ENCODE measurements around the gene SETD2. TPM values are rescaled to one million over a fixed set of nuclear protein-coding genes. Genes with fewer than 3 reads are reported as not detected.
"Not testable (repeated sequence)": the region's sequence is repeated elsewhere in the genome, so short reads cannot be mapped to it uniquely, and the experiment has no call there.

Gene SETD2, protein sequence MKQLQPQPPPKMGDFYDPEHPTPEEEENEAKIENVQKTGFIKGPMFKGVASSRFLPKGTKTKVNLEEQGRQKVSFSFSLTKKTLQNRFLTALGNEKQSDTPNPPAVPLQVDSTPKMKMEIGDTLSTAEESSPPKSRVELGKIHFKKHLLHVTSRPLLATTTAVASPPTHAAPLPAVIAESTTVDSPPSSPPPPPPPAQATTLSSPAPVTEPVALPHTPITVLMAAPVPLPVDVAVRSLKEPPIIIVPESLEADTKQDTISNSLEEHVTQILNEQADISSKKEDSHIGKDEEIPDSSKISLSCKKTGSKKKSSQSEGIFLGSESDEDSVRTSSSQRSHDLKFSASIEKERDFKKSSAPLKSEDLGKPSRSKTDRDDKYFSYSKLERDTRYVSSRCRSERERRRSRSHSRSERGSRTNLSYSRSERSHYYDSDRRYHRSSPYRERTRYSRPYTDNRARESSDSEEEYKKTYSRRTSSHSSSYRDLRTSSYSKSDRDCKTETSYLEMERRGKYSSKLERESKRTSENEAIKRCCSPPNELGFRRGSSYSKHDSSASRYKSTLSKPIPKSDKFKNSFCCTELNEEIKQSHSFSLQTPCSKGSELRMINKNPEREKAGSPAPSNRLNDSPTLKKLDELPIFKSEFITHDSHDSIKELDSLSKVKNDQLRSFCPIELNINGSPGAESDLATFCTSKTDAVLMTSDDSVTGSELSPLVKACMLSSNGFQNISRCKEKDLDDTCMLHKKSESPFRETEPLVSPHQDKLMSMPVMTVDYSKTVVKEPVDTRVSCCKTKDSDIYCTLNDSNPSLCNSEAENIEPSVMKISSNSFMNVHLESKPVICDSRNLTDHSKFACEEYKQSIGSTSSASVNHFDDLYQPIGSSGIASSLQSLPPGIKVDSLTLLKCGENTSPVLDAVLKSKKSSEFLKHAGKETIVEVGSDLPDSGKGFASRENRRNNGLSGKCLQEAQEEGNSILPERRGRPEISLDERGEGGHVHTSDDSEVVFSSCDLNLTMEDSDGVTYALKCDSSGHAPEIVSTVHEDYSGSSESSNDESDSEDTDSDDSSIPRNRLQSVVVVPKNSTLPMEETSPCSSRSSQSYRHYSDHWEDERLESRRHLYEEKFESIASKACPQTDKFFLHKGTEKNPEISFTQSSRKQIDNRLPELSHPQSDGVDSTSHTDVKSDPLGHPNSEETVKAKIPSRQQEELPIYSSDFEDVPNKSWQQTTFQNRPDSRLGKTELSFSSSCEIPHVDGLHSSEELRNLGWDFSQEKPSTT (N-terminal part only)
- total RNA-seq (2014; rRNA removed; shearing (Covaris generic)), result 15.4 and 23.1 TPM in 2 replicates

DNA sequence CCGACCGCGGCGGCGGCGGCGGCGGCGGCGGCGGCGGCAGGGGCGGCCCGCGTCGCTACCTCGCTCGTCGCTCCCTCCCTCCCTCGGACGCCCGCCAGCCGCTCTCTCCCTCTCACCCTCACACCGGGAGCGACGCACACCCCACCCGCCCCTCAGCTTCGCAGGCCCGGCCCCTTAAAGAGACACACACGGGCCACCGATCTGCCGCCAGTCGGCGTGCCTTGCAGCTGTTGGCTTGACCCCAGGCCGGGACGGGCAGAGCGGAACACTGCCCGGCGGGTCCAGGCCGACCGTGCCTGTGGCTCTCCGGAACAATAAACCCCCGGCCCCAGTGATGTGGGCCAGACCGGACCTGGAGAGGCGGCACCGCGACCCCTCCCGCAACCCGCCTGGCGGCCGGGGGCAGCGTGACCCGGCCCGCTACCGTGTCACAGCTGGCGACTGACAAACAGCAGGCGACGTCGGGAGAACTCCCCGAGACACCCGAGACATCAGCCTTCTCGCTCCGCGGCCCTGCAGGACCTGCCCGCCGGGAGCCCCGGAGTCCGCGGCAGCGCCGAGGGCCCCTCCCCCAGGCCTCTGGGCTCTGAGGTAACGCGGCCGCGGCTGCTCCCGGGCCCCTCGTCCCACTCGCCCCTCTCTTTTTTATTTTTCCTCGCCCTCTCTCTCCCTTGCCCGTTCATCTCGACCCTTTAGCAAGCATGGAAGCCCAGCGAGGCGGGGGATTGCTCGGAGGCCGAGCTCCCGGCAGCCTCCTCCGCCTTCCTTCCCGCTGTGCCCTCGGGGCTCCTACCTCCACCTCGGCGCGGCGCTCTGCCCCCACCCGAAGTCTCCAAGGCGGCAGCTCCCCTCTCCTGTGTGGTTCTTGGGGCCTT is at the start of gene SETD2:
TSS of gene SETD2 (minus strand) at position 107 of the 875 bp plus-strand sequence. CDS start 189 bp downstream, outside the sequence.
- Histone ChIP-seq H3K27me3 (ENCODE audit: control insufficient read depth, insufficient read depth, low read length) (no peaks in the 10 kb centered on the region), H3K4me3 (ENCODE audit: insufficient read depth, low read depth, low read length) (peak within 1 kb of the TSS; percentile 95), H3K36me3 (replicated peaks; ENCODE audit: control insufficient read depth, insufficient read depth, low read length) (no peaks in the 10 kb centered on the region; the same call in 1 of the 2 replicates)
- DNase-seq, result peak; percentile 95

DNA sequence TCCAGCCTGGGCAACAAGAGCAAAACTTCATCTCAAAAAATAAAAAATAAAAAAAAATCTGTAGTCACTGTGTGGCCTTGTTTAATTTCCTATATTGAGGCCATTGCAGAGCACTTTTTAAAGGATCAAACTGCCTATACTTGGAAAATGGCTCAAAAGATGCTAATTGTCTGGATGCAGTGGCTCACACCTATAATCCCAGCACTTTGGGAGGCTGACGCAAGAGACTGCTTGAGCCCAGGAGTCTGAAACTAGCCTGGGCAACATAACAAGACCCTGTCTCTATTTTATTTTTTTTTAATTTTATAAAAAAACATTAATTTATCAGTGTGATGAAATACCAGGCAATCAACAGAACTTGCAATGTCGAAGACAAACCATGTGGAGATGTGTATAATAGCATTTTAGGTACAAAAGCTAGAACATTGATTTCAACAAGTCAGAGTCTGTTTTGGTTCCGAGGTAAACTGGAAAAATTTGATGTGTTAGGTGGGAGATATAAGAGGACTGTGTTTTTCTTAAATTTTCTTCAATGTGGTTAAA is 47.0 kb upstream of the SETD2 start:
- Histone ChIP-seq H3K4me3 (ENCODE audit: insufficient read depth, low read depth, low read length) (no peak overlapping the region), H3K36me3 (replicated peaks; ENCODE audit: control insufficient read depth, insufficient read depth, low read length) (no peaks in the 10 kb centered on the region), H3K27me3 (ENCODE audit: control insufficient read depth, insufficient read depth, low read length) (no peaks in the 10 kb centered on the region)
- DNase-seq, result no peak

DNA sequence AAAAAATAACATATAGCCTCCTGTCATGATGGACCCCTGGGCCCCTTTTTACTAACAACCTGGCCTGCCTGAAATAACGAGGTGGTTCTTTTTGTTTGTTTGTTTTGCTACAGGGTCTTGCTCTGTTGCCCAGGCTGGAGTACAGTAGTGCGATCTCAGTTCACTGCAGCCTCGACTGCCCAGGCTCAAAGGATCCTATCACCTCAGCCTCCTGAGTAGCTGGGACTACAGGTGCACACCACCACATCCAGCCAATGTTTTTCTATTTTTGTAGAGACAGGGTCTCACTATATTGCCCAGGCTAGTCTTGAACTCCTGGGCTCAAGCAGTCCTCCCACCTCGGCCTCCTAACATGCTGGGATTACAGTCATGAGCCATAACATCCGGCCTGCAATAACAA is 42.1 kb upstream of the SETD2 start:
- not testable (repeated sequence) for H3K36me3 ChIP-seq (replicated peaks; ENCODE audit: control insufficient read depth, insufficient read depth, low read length); DNase-seq; H3K4me3 ChIP-seq (ENCODE audit: insufficient read depth, low read depth, low read length); H3K27me3 ChIP-seq (ENCODE audit: control insufficient read depth, insufficient read depth, low read length)

DNA sequence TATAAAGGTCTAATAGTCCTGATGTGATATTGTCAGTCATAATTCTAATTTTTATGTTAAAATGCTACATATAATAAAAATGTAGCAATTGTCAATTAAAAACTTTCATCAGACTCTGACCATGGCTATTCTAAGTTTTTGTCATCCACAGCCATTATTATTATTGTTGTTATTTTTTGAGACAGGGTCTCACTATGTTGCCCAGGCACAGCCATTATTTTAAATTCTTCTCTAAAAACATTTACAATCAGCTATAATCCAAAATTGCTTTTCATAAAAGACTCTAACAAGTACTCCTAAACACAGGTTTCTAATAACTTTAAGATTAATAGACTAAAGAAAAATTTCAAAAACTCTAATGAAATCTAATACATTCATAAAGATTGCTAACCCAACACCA is 41.0 kb upstream of the SETD2 start:
- H3K4me3 ChIP-seq (ENCODE audit: insufficient read depth, low read depth, low read length), result no peak overlapping the region
- no peaks in the 10 kb centered on the region for H3K27me3 ChIP-seq (ENCODE audit: control insufficient read depth, insufficient read depth, low read length)
- no peak for DNase-seq
- H3K36me3 ChIP-seq (replicated peaks; ENCODE audit: control insufficient read depth, insufficient read depth, low read length), result no peaks in the 10 kb centered on the region

DNA sequence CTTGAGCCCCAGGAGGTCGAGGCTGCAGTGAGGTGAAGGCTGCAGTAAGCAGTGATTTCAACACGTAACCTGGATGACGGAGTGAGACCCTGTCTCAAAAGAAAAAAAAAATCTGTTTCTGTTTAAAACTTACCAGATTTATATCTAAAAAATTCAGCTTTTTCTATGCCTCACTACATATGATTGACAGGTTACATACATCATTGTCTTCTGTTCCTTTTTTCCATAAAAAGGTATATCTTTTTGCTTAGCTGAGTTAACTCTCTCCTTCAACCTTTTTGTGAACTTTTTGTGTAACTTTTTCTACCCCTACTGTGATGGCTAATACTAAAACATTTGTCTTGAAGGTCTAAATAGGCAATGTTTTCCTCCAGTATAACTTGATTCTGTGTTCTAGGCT is 38.6 kb upstream of the SETD2 start:
- Histone ChIP-seq H3K4me3 (ENCODE audit: insufficient read depth, low read depth, low read length) (no peak overlapping the region), H3K27me3 (ENCODE audit: control insufficient read depth, insufficient read depth, low read length) (no peaks in the 10 kb centered on the region), H3K36me3 (replicated peaks; ENCODE audit: control insufficient read depth, insufficient read depth, low read length) (no peaks in the 10 kb centered on the region)
- DNase-seq, result no peak

DNA sequence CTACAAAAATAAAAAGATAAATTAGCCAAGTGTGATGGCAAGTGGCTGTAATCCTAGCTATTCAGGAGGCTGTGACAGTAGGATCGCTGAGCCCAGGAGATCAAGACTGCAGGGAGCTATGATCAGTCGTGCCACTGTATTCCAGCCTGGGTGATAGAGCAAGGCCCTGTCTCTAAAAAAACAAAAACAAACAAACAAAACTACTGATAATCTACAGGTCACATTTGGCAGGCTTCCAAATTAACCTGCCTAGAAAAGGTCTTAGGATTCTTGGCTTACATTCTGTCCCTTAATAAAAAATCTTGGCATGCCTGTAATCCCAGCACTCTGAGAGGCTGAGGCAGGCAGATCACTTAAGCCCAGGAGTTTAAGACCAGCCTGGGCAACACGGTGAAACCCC is 33.4 kb upstream of the SETD2 start:
- Histone ChIP-seq H3K27me3 (ENCODE audit: control insufficient read depth, insufficient read depth, low read length) (no peaks in the 10 kb centered on the region), H3K36me3 (replicated peaks; ENCODE audit: control insufficient read depth, insufficient read depth, low read length) (no peaks in the 10 kb centered on the region; the same call in 1 of the 2 replicates), H3K4me3 (ENCODE audit: insufficient read depth, low read depth, low read length) (no peak overlapping the region)
- no peak for DNase-seq

DNA sequence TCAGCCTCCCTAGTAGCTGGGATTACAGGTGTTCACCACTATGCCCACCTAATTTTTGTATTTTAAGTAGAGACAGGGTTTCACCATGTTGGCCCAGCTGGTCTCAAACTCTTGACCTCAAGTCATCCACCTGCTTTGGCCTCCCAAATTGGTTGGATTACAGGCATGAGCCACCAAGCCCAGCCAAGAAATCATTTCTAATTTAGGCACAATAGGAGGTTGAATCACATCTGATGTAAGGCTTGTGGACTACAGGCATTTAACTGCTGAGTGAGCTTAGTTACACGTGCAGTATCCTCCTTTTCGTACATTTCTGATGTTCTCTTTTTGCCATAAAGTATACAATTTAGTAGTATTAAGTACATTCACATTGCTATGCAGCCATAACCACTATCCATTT is 31.1 kb upstream of the SETD2 start:
- H3K4me3 ChIP-seq (ENCODE audit: insufficient read depth, low read depth, low read length), result no peak overlapping the region

DNA sequence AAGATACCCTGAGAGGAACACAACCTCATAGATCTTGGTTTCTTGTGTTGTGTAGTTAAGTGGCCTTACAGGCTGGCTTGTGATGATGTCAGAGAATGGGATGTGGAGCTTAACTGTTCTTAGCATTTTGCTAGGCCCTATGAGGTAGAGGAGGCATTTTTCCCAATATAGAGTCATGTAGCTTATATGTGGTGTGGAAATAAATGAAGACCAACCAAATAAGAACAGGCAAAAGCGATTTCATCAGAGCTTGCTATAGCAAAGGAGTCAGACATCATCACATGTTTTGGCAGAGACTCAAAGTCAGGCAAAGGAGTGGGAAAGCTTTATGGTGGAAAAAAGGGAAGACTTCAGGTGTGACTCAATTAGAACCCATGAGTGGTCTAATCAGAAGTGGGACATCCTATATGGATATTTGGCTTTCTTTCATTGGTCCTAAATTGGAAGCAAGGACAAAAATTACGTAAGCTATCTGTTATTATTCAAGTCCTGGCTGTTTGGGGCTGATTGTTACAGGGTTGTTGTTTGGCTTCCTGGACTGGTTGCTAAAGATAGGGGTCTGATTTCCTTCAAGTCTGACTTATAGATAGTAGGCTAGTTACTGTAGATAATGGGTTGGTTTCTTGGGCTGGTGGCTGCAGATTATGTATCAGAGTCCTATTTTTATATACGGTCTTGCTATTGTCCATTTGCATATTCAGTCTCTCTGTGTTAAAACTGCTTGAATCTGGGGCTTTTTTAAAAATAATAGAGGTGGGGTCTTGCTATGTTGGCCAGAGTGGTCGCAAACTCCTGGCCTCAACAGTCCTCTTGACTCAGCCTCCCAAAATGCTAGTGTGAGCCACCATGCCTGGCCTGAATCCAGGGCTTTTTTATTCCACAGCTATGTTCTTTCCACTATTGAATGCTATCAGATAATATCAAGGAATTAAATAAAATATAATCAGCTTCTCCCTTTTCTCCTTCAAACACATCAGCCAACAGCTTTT is 30.3 kb upstream of the SETD2 start:
- Histone ChIP-seq H3K4me3 (ENCODE audit: insufficient read depth, low read depth, low read length) (no peak overlapping the region), H3K27me3 (ENCODE audit: control insufficient read depth, insufficient read depth, low read length) (no peaks in the 10 kb centered on the region), H3K36me3 (replicated peaks; ENCODE audit: control insufficient read depth, insufficient read depth, low read length) (no peaks in the 10 kb centered on the region; the same call in 1 of the 2 replicates)
- no peak for DNase-seq

More for the DNA sequence above, 31.1 kb upstream of the SETD2 start:
- Histone ChIP-seq H3K36me3 (replicated peaks; ENCODE audit: control insufficient read depth, insufficient read depth, low read length) (no peaks in the 10 kb centered on the region; the same call in 1 of the 2 replicates), H3K27me3 (ENCODE audit: control insufficient read depth, insufficient read depth, low read length) (no peaks in the 10 kb centered on the region)
- DNase-seq, result no peak

DNA sequence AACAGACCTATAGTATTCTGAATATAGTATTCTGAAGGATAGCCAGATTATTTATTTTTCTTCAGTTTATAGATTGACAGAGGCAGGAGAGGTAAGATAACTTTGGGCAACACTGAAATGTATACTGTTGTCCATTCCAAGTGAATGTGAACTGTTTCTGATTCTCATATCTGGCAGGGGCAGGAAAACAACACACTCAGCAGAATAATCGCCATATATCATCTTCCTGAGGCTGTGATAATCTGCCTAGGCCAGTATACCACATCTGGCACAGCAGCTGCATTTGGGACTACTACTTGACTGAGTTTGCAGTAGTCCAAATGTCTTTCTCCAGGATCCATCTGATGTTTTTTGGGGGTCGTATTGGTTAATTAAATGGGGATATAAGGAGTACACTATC is 22.4 kb upstream of the SETD2 start:
- Histone ChIP-seq H3K27me3 (ENCODE audit: control insufficient read depth, insufficient read depth, low read length) (no peaks in the 10 kb centered on the region), H3K36me3 (replicated peaks; ENCODE audit: control insufficient read depth, insufficient read depth, low read length) (no peaks in the 10 kb centered on the region), H3K4me3 (ENCODE audit: insufficient read depth, low read depth, low read length) (no peak overlapping the region)
- no peak for DNase-seq

DNA sequence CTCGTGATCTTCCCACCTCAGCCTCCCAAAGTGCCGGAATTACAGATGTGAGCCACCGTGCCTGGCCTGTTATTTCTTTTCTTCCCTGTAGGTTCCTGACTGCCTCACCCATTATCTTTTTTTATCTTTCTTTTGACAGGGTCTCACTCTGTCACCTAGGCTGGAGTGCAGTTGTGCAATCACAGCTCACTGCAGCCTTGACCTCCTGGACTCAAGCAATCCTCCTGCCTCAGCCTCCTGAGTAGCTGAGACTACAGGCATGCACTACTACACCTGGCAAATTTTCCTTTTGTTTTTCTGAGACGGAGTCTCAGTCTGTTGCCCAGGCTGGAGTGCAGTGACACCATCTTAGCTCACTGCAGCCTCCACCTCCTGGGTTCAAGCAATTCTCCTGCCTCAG is 17.8 kb upstream of the SETD2 start:
- H3K27me3 ChIP-seq (ENCODE audit: control insufficient read depth, insufficient read depth, low read length); H3K4me3 ChIP-seq (ENCODE audit: insufficient read depth, low read depth, low read length); H3K36me3 ChIP-seq (replicated peaks; ENCODE audit: control insufficient read depth, insufficient read depth, low read length); DNase-seq: not testable (repeated sequence)

DNA sequence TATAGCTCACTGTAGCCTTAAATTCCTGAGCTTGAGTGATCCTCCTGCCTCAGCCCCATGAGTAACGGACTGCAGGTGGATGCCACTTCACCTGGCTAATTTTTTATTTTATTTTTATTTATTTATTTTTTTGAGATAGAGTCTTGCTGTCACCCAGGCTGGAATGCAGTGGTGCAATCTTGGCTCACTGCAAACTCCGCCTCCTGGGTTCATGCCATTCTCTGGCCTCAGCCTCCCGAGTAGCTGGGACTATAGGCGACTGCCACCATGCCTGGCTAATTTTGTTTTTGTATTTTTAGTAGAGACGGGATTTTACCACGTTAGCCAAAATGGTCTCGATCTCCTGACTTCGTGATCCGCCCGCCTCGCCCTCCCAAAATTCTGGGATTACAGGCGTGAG is 16.1 kb upstream of the SETD2 start:
- not testable (repeated sequence) for H3K36me3 ChIP-seq (replicated peaks; ENCODE audit: control insufficient read depth, insufficient read depth, low read length); DNase-seq; H3K4me3 ChIP-seq (ENCODE audit: insufficient read depth, low read depth, low read length); H3K27me3 ChIP-seq (ENCODE audit: control insufficient read depth, insufficient read depth, low read length)

DNA sequence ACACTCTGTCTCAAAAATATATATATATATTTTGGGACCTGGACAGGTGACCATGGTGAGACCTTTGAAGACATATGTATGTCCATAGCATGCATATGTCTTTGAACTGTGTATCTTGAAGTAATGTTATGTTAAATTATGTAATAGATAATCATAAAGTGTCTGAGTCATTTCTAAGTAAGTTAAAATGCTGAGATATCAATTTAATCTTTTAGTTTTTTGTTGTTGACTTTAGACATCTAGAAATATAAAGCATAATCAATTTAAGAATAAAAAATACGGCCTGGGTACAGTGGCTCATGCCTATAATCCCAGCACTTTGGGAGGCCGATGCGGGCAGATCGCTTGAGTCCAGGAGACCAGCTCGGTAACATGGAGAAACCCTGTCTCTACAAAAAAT is 12.7 kb upstream of the SETD2 start:
- no peak for DNase-seq
- Histone ChIP-seq H3K36me3 (replicated peaks; ENCODE audit: control insufficient read depth, insufficient read depth, low read length) (no peaks in the 10 kb centered on the region), H3K27me3 (ENCODE audit: control insufficient read depth, insufficient read depth, low read length) (no peaks in the 10 kb centered on the region), H3K4me3 (ENCODE audit: insufficient read depth, low read depth, low read length) (no peak overlapping the region)

Measured in H7 (cell line).